SK-N-SH (cell line): ENCODE results near the gene MAP2K7.

ENCODE experiments used
- CHD2 ChIP-seq: fragments of 150-350 bp; IDR thresholded peaks from 2 replicates; pipeline ENCODE4 v1.6.1; 2018; ENCODE audit warnings: low read length; ENCODE audit not compliant: partially characterized antibody
- EP300 ChIP-seq, 2 experiments: IDR thresholded peaks; 2 replicates each; pipeline versions ENCODE4 v1.4.0 to v1.6.1; 2012; ENCODE audit warnings: borderline replicate concordance in 1 of 2, low read depth in 1 of 2, low read length in 1 of 2
- EZH2phosphoT487 ChIP-seq: fragments of 200-600 bp; sonication (generic); IDR thresholded peaks from 2 replicates; pipeline ENCODE4 v1.6.1; 2017; ENCODE audit warnings: low read depth, mixed run types, mild to moderate bottlenecking, antibody characterized with exemption, moderate library complexity, borderline replicate concordance
- GABPA ChIP-seq: IDR thresholded peaks from 2 replicates; pipeline ENCODE4 v1.4.0; 2012; ENCODE audit warnings: low read depth, mild to moderate bottlenecking
- JUND ChIP-seq: IDR thresholded peaks from 2 replicates; pipeline ENCODE4 v1.4.0; 2012
- NFIC ChIP-seq: IDR thresholded peaks from 2 replicates; pipeline ENCODE4 v1.4.0; 2012; ENCODE audit warnings: borderline replicate concordance
- POLR2AphosphoS5 ChIP-seq: IDR thresholded peaks from 2 replicates; pipeline ENCODE4 v1.6.1; 2012; ENCODE audit warnings: low read depth, low read length
- RAD21 ChIP-seq: IDR thresholded peaks from 2 replicates; pipeline ENCODE4 v1.6.1; 2012; ENCODE audit warnings: mild to moderate bottlenecking, low read length
- RFX5 ChIP-seq: IDR thresholded peaks from 2 replicates; pipeline ENCODE4 v1.6.1; 2012; ENCODE audit warnings: mild to moderate bottlenecking, improper control_type of control experiment, low read length
- SMC3 ChIP-seq: IDR thresholded peaks from 2 replicates; pipeline ENCODE4 v1.6.1; 2012; ENCODE audit warnings: low read depth, low read length, improper control_type of control experiment
- YY1 ChIP-seq: IDR thresholded peaks from 2 replicates; pipeline ENCODE4 v1.4.0; 2012; ENCODE audit warnings: low read depth, mild to moderate bottlenecking
- TF ChIP-seq, protein P1 (sequence below): fragments of 200-600 bp; sonication (generic); IDR thresholded peaks from 2 replicates; pipeline ENCODE4 v1.6.1; 2017; ENCODE audit warnings: antibody characterized with exemption, mild to moderate bottlenecking, moderate library complexity
- TF ChIP-seq, protein P2 (sequence below): IDR thresholded peaks from 2 replicates; pipeline ENCODE4; 2012
- TF ChIP-seq, protein P3 (sequence below): IDR thresholded peaks from 2 replicates; pipeline ENCODE4 v1.4.0; 2012; ENCODE audit warnings: low read depth

DNA sequence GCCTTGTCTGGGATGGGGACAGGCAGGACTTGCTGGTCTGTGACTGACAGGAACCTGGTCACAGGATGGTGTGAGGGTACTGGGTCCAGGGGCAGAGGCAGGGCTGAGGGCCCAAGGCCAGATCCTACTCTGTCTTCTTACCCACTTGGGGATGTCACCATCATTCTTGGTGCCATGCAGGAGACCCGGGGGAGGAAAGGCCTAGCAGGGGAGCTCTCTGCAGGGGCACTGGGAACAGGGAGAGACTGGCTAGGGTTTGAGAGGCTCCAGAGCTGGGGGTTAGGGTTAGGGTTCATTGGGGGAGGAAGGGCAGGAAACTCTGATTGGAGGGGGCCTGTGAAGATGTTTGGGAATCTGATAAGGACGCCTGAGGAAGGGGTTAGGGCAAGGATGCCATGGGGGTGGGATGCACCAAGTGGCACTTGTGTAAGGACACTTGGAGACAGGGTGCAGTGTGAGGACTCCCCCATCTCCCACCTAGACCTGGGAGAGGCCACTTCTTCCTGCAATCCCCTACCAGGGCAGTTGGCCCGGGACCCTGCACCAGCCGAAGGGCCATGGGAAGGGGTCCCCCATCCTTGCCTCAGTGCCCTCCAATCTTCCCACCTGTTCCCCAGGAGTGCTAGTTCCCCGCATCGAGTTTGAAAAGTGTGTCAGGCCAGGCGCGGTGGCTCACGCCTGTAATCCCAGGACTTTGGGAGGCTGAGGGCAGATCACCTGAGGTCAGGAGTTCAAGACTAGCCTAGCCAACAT, 36.4 kb upstream of the MAP2K7 start:
- no peak for TF ChIP-seq YY1
- no peak for TF ChIP-seq EZH2phosphoT487
- TF ChIP-seq POLR2AphosphoS5 = no peak
- TF ChIP-seq, protein P1, sequence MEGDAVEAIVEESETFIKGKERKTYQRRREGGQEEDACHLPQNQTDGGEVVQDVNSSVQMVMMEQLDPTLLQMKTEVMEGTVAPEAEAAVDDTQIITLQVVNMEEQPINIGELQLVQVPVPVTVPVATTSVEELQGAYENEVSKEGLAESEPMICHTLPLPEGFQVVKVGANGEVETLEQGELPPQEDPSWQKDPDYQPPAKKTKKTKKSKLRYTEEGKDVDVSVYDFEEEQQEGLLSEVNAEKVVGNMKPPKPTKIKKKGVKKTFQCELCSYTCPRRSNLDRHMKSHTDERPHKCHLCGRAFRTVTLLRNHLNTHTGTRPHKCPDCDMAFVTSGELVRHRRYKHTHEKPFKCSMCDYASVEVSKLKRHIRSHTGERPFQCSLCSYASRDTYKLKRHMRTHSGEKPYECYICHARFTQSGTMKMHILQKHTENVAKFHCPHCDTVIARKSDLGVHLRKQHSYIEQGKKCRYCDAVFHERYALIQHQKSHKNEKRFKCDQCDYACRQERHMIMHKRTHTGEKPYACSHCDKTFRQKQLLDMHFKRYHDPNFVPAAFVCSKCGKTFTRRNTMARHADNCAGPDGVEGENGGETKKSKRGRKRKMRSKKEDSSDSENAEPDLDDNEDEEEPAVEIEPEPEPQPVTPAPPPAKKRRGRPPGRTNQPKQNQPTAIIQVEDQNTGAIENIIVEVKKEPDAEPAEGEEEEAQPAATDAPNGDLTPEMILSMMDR = no peak
- TF ChIP-seq RFX5 = no peak
- no peak for TF ChIP-seq RAD21
- TF ChIP-seq GABPA = no peak
- TF ChIP-seq NFIC = no peak
- TF ChIP-seq, protein P2, sequence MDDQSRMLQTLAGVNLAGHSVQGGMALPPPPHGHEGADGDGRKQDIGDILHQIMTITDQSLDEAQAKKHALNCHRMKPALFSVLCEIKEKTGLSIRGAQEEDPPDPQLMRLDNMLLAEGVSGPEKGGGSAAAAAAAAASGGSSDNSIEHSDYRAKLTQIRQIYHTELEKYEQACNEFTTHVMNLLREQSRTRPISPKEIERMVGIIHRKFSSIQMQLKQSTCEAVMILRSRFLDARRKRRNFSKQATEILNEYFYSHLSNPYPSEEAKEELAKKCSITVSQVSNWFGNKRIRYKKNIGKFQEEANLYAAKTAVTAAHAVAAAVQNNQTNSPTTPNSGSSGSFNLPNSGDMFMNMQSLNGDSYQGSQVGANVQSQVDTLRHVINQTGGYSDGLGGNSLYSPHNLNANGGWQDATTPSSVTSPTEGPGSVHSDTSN = no peak
- TF ChIP-seq, protein P3, sequence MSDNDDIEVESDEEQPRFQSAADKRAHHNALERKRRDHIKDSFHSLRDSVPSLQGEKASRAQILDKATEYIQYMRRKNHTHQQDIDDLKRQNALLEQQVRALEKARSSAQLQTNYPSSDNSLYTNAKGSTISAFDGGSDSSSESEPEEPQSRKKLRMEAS = no peak
- TF ChIP-seq SMC3 = no peak
- TF ChIP-seq EP300 (IDR thresholded peaks at IDR 0.05; ENCODE audit: borderline replicate concordance in 1 of 2, low read depth in 1 of 2, low read length in 1 of 2) = no peak
- no peak for TF ChIP-seq JUND
- TF ChIP-seq CHD2 = no peak
